Measurements from ENCODE around the gene KIAA0040.

GRCh38 chr1:175127565-175127964, 65.0 kb downstream of the KIAA0040 start:
- TF ChIP-seq POLR2AphosphoS5 (IDR thresholded peaks at IDR 0.05; ENCODE audit: low read depth, low read length) (no peak), POLR2A (IDR thresholded peaks at IDR 0.05; ENCODE audit: borderline replicate concordance, extremely low read depth, insufficient read depth, insufficient read length) (no peak), CTCF (IDR thresholded peaks at IDR 0.05 in 2 of 3, conservative IDR thresholded peaks at IDR 0.05 in 1 of 3; ENCODE audit: borderline replicate concordance in 1 of 3, insufficient read depth in 1 of 3, low read depth in 2 of 3, low read length in 2 of 3) (no peak), SRF (IDR thresholded peaks at IDR 0.05; ENCODE audit: low read depth) (no peak), YY1 (IDR thresholded peaks at IDR 0.05; ENCODE audit: extremely low read depth, insufficient replicate concordance, low read depth, low read length) (no peak)

Data from HCT116 (cell line).